ENCODE data around the gene OTULIN.
A peak's percentile ranks its signal among the peaks of the same experiment; 100 is the strongest.

Gene OTULIN

DNA sequence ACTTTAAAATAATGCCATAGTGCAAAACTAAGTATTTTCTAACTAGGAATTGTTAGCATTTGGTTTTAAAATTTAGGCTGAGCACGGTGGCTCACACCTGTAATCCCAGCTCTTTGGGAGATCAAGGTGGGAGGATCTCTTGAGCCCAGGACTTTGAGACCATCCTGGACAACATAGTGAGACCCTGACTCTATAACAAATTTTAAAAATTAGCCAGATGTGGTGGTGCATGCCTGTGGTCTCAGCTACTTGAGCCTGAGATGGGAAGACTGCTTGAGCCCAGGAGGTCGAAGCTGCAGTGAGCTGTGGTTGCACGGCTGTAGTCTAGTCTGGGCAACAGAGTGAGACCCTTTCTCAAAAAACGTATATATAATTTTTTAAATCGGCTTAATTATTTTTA is 4.9 kb downstream of the OTULIN start:
- no peak for DNase-seq

DNA sequence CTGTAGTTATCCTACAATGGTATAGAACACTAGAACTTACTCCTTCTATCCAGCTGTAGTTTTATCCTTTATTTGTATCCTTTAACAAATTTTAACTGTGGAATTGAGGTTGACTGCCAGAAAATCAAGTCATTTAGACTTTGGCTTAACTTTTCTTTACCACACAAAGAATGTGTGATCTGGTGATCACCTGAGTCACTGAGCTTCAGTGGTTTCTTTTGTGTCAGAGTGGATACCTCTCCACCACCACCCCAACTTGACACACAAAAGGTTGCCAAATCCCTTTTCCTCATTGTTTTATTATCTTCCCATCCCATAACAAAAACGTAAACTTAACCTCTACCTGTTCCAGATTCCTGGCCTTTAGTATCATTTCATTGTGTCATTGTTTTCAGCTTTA is 5.5 kb downstream of the OTULIN start:
- DNase-seq: no peak

DNA sequence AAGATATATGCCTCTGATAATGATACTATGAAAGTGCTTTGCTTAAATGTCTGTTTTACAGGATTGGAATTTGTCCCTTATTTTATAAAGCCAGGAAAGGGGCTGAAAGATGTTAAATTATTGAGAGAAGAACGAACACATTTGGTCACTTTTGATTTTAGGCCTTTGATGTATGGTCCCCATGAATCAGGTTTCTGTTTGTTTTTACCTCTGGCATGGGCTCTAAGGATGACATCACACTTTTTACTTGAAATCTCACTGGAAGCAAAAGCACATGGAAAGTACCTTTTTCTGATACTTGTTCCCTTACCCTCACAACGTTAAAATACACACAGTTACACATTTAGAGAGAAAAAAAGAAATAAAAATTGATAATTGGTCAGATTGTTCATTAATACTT is 6.9 kb downstream of the OTULIN start:
- DNase-seq: no peak

DNA sequence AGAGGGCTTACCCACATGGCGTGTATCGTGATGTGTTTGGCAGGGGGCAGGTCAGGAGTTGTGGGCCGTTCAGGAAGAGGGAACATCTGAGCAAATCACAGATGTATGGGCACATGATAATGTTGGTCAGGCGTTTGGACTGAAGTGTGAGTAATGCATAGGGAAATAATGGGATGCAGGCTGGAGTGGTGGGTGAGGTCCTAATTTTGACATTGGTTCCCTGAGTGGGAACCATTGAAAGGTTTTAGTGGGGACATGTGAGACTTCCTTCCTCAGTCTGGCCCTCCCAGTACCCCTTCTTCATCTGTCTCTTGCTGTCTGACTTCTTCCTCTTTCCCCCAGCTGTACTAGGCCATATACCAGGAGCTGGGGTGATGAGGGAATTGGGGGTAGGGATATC is 7.6 kb downstream of the OTULIN start:
- DNase-seq: no peak

DNA sequence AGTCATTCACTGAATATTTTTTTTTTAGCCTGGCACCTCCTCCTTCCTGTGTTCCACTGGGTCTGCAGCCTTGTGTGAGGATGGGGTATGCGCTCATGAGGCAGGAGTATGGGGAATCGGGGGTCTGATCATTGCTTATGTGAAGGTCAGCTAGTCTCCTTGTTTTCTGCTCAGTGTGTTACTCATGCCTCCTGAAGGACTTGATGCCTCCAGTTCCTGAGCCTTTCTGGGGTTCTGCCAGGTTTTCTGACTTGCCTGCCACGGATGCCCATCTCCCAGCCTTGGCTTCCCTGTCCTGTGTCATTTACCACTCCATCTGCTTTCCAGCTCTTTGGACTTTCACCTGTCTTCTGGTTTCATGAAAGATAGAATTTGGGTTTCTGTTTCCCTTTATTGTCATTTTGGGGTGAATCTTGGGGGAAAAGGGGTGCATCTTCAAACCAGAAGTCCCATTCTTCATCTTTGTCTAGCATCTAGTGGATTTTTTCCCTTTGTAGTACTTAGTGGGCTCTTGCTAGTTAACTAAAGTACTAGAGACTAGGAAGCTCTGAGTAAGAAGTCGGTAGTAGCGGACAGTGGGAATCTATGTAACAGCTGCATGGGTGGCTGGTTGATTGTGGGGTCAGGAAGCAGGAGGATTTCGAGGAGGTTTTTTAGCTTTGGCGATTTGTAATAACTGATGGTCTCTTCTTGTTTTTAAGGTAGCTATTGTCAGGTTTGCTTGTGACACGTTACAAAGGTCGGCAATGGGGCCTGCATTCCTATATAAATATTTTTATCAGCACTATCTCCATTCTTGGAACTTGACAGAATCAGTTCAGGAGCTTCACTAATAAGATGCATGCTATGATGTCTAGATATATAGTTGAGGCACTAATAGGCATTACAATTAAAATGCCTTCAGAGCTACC is 8.2 kb downstream of the OTULIN start:
- DNase-seq: no peak

DNA sequence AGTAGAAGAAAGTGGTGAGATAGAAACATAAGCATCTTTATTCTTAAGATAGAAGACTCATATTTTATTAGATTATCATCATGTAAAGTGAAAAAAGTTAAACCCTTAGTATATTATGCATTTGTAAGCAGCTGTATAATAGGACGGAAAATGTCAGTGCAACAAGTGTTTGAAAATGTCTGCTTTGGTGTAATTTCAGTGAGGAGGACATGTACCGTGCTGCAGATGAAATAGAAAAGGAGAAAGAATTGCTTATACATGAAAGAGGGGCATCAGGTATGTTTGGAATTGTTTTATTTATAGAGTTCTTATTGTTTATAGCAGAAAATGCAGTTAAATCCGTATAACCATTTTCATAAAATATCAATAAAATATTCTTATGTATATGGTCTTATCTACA is 8.9 kb downstream of the OTULIN start:
- no peak for DNase-seq

DNA sequence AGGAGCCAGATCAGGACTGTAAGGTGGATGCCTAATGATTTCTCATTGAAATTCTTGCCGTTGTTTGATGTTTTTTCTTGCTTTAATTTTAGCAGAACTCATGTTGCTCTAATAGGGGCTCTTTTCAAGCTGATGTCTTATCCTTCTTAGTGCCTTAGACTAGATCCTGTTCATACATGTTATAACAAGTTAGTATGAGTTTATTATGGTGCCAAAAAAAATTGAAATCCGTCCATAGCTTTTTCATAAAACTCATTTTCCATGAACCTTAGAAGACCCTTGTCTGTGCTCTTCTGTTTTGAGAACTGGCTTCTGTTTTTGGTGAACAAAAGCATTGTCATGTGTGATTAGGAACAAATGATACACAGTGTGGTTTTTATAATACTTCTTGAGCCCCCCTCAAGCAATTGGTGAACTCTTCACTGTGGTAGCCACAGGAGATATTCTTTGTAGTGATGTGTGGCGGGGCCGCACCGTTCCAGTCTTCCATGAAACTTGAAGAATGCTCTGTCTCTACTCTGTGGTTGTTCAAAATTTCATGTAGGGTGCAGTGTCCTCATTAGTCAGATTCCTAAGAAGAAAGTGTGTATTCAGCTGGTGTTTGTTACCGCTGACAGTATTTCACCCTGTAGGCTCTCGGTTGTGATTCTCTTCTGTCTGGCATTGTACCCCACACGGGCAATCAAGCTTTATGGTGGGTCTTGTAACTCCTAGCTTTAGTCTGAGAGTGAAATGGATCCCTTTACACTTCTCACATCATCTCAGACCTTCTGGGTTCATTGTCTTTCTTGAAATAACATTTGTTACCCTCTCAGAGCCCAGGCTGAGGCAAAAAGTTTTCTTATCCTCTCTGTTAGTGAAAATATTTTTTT is 10.7 kb downstream of the OTULIN start:
- peak; percentile 20 for DNase-seq

DNA sequence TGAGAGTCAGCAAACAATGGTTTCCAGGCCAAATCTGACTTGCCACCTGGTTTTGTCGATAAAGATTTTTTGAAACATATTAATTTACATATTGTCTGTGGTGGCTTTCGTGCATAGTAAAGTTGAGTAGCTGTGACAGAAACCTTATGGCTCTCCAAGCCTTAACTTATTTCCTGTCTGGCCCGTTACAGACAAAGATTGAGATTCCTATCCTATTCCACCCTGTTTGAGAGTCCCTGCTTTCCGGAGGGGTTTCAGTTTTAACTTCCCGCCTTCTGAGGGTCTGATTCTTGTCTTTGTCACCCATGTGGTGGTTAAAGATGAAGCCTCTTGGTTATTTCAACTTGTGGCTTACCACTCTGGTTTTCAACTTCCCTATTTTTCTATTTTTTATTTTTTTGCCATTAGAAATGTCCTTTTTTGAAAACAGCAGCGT is 11.4 kb downstream of the OTULIN start:
- no peak for DNase-seq

DNA sequence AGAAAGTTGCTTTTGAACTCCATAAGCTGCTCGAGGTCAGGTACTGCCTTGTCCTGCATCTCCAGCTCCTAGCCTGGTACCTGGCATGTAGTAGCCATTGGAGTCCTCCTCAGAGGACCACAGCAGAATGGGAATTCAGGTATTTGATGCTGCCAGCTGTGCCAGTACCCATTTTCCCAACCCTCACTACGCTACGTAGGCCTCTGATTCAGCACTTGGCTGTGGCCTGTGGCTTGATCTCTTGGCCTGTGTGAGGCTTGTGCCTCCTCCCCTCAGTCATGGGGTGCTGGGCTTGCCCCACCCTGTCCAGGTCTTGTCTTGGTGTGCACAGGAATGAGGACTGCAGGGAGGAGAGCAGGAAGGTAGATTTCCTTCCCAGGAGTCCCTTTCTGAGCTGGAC is 11.8 kb downstream of the OTULIN start:
- DNase-seq: no peak

DNA sequence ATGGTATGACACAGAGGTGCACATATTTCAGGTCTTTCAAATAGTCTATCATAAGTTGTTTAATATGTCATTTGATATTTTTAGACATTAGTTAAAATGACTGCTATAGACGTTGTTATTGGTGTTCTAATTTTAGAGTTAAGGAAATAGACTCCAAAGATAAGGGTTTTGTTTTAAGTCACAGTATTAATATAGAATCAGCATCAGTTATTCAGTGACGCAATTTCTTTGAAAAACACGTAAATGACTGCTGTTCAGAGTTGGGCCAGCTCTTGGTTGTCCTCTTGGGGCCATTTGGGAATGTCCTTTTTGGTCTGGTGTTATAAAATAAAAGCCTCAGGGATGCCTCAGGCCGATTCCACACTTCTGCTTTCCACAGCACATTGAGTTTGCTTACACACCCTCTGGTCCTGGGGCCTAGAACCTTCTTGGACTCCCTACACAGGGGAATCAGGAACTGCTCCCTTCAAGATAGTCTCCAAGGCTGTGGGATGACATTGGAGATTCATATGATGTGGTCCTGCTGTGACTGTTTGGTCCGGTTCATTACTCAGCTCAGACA is 14.3 kb downstream of the OTULIN start:
- no peak for DNase-seq

DNA sequence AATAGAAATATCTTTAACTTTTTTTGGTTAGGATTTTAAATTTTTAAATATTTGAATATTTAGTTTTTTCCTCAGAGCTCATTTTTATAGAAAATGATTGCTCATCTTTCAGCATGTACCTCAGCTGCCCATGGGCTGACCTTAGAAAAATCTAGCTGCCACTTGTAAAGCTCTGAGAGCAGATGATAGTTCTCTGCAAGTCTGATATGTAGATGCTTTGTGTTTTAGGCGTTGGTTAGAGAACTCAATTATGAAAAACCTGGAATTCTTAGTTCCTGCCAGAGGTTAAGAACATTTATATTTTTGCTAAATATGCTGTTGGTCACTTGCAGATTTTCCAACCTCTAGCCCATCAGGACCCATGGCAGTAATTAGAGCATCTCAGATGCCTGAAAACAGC is 15.1 kb downstream of the OTULIN start:
- DNase-seq: no peak

DNA sequence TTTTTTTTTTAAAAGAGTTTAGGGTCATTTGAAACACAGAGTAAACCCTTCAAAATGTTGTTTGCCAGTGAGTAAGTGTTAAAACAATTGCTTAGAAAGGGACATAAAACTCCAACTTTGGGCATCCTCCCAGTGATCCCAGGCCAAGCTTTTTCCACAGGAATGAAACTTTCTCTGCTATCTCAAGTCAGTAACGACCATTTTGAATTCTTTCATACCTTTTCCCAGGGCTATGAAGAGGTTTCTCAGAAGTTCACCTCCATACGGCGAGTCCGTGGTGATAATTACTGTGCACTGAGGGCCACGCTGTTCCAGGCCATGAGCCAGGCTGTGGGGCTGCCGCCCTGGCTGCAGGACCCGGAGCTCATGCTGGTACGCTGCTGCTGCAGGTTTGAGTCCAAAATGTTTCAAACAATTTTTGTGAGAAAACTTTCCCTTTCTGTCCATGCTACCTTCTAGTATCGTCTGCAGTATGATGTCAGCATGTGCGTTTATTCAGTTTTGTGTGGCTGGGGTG is 16.8 kb downstream of the OTULIN start:
- no peak for DNase-seq

DNA sequence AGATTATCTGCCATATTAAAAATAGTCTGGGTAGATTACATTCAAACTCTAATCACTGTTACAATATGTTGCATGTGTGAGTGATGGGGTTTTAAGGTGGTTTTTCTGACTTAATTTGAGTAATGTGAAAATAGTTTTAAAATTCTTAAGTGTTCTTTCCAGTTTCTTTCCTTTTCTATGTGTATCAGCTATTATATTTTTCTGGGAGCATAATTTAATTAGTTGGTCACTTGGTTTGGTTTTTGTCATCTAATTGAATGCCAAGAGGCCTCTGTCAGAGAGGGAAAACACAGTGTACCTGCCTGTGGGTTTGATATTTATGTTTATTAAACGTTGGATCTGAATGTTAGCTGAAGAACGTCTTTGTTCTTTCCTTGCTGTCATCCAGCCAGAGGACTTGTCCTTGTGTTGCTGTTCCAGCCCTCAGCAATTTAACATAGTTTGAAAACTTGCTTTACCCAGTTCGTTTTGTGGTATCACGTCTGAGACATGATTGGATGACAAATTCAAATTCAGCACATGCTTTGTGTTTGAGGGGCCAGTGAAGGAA is 19.5 kb downstream of the OTULIN start:
- no peak for DNase-seq

DNA sequence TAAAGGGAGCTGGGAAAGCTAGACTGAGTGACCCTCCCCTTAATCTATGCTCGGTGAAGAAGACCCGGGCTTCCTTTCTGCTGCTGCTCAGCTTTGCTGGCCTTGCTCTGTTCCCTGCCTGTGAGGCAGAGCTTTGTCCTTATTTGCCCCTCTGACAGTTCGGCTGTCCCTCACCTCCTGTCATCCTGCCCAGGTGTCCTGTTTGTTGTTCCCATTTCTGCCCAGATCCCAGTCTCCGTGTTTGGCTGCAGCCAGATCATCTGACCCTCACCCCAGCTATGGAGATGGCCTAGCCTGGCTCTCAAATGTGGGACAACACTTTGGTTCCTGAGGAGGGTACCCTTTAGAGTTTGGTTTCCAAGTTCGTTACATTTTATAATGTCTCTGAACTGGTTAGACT is 20.2 kb downstream of the OTULIN start:
- no peak for DNase-seq

DNA sequence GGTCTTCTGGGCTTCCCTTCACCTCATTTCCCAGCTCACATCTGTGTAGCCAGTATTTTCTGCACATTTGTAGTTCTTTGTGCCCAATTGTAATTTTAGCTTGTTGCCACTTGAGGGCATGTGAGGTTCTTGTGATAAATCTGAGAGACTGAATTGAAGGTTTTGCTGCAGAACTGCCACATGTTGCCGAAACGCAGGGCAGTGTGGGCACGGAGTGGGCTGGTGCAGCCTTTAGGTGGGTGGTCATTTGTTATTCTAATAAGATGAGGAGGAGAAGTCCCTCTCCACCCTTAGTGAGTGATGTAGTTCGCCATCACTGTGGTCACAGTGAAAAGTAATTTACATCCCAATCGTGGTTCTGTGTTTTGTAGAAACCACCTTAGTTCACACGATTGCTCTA is 21.2 kb downstream of the OTULIN start:
- DNase-seq: peak; percentile 69

DNA sequence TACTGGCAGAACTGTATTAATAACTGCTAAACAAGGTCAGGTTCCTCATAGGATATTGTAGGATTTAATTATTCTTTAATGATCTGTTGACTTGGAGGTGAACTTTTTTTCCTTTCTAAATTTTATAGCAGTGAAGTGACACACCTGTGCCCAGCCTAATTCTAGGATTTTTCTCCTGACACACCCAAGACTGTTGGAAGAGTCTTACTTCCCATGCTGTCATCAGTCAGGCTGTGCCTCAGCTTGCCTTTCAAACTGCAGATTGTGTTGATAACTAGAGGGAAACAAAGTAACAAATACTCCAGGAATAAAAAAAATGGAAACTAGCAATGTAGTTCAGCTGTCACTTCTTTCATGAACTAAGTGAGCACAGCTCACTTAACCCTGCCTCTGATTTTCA is 22.0 kb downstream of the OTULIN start:
- DNase-seq: no peak

DNA sequence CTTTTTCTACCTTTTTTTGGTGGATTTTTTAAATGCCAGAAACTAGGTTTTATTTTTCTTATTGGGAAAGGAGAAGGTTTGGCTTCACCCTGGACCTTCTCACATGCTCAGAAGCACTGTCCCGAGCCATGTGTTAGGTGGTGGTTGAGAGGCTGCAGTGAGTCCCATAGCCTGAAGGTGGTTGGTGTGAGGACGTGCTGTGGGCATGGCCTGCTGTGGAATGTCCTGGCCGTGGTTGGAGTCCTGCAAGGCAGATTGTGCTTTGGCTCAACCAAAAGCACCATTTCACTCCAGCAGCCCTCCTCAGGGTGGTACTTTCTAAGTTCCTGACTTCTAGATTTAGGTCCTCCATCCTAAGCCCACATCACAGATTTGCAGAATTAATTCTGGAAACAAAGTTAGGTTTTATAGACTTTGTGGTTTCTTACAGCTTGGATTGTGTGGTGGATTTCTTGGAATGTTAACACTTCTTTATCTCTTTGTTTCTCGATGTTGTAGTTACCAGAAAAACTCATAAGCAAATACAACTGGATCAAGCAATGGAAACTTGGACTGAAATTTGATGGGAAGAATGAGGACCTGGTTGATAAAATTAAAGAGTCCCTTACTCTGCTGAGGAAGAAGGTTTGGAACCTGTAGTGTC is 22.6 kb downstream of the OTULIN start:
- DNase-seq: no peak

DNA sequence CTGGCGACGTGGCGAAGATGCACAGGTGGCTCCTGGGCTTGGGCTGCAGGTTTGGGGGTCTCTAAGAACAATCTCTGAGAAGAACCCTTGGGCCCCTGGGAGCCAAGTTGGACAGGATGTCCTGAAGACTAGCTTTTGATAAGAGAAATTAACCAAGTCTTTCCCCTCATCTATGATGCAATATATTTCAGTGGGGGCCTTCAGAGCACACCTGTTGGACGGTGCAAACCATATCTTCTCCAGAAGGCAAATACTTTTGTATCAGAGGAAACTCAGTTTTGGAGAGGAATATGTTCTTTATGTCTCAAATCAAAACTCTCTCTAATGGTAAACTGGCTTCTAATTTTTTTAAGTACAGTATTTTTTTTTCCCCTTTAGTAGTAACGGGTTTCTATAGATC is 28.6 kb downstream of the OTULIN start:
- DNase-seq: no peak

DNA sequence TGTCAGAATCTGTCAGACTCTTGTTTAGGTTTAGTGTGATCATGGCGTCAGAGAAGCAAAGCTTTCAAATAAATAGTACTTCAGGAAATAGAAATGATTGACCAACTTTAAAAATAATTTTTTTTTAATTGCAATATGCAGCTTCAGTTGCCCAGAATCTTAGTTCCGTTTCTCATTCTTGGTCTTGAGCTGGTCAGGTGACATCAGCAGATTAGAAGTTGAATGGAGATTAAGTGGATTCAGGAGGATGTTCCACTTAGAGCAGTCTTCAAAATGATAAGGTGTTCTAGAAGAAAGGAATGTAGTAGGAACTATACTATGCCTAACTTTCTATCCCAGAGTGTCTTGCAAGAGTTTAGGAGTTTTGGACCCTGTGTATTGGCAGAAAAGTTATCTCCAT is 30.6 kb downstream of the OTULIN start:
- no peak for DNase-seq

DNA sequence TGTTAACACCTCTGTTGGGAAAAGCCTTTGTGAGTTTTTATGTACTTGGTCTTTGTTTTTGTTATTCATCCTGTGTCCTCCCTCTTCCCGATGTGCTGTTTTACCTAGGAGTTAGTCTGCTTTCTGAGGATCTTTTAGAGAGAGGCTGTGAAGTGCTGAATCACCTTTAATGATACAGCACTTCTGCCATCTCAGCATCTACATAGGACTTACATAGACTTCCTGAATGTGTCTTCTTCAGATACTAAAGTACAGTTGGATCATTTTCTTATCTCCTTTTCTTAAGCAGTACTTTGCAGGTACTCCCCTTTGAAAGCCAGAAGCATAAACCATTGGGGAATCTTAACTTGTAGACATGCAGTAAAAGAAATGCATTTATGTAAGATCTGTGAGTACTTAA is 31.5 kb downstream of the OTULIN start:
- no peak for DNase-seq

DNA sequence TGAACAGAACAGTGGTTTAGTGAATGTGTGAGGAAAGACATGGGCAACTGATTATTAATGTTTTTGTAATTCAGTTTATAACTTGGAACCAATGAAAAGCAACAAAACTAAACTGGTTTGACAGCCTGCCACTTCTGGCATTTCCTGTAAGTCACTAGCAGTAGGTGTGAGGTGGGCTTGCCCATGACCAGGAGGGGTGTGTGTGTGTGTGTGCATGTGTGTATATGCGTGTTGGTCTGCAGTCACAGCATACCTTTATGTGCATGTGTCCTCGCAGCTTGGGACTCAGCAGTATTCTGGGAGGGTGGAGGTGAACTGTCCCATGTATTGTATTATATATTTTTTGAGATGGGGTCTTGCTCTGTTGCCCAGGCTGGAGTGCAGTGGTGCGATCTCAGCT is 32.3 kb downstream of the OTULIN start:
- DNase-seq: no peak

DNA sequence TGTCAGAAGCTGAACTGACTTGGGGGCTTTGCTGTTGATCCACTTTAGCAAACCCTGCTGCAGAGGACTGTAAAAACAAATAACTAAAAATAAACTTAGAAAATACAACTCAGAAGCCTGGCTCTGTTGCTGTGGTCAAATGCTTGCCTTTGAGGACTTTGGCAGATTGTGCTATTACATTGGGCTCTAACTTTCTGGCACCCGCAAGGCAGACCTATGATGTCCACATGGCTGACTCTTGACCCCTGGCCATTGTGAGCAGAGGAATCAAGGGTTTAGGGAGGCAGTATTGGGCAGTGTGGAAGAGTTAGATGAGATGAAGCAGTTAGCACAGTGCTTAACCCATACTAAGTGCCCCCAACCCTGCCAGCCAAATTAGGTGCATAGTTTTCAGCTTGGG is 34.0 kb downstream of the OTULIN start:
- no peak for DNase-seq

DNA sequence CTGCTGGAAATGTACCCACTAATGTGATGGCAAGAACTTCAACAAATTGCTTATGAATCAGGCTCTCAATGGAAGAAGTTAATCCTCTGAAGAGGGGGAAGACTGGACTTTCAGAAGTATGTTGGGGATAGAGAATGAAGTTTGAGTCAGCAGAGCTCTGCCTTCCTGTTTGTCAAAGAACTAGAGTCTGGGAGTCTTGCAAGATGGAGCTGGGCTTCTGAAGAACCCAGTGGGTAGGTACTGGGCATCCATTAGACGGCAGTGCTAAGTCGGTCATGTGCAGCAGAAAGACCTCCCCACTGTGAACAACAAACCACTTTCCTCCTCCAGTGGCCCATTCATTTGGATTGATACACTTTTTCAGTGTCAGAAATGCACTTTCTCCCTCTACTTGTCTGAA is 34.6 kb downstream of the OTULIN start:
- no peak for DNase-seq
